GM18870 (cell line): ENCODE measurements around the gene GATA6.
"Not testable (repeated sequence)": the region's sequence is repeated elsewhere in the genome, so short reads cannot be mapped to it uniquely, and the experiment has no call there.

Experiments used
- ATAC-seq: cut with Tn5 transposase; IDR thresholded peaks from one replicate; pipeline ENCODE4 v1.9.1; 2021; ENCODE audit warnings: moderate library complexity; ENCODE audit not compliant: unreplicated experiment

Gene GATA6

DNA sequence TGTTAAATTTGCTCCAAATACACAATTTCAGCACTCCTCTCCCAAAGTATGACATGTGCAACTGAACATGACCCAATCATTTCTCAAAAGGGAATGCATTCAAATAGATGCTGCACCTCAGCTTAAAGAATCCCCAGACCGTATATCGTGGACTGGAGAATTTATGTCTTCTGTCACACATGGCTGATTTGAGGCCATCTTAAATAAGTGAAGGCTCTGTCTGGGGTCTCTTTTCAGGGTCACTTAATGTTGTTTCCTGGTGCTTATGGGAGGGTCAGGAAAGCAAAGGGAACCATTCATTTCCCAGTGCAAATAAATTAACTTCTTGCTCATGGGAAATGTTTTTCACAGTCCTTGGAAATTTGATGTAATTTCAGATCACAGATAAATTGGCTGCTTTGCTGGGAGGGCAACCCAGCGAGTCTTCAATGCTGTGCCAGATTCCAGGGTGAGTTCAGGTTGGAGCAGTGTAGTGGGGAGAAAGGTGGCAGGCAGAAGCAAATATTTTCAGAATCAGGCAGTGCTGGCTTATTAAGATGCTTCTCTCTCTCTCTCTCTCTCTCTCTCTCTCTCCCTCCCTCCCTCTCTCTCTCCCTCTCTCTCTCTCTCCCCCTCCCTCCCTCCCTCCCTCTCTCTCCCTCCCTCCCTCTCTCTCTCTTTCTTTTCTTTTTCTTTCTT is 34.3 kb downstream of the GATA6 start:
- no peak for ATAC-seq

GRCh38 chr18:22204214-22204536 is 34.8 kb downstream of the GATA6 start:
- no peak for ATAC-seq

GRCh38 chr18:22204996-22205395 is 35.6 kb downstream of the GATA6 start:
- ATAC-seq: no peak

DNA sequence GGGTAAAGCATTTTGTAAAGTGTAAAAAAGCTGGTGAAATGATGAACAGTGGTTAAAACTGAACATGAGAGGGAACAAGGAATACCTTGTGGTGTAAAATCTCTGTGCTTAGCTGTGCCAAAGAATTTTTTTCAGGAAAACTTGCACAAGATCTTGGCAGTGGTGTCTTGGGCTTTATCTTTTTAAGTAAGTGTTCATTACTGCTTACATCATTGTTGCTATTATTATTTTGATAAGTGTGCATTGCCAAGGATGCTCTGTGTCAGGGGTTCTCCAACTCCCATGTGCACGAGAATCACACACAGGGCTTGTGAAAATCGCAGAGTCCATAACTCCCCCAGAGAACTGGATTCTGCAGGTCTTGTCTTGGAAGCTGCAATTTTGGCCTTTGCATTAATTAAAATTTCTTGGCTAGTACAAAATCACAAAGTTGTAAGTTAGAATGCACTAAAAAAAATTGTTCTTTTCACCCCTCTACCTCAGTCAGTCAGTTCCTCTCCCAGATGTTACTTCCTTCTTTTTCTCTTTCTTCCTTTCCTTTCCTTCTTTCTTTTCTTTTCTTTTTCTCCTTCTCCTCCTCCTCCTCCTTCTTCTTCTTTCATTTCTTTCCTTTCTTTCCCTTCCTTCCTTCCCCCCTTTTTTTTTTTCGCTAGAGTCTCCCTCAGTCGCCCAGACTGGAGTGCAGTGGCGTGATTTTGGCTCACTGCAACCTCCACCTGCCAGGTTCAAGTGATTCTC is 37.8 kb downstream of the GATA6 start:
- no peak for ATAC-seq

GRCh38 chr18:22210311-22210754 is 40.9 kb downstream of the GATA6 start:
- no peak for ATAC-seq

DNA sequence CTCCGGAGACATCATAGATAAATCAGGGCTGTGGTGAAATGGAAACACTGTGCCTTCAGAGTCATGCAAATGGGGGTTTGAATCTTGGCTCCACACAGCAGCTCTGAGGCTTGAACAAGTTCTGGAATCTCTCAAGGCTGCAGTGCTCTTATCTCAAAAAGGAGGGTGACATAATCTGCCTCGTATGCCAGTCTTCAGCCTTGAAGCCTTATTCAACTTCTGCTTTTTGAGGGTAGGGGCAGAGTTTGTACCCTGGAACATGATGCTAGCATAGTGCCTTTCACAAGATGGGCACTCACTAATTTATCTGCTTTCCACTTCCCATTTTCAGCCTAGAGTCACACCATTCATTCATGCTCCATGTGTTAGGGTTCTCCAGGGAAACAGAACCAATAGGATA is 42.3 kb downstream of the GATA6 start:
- no peak for ATAC-seq

- ATAC-seq: no peak
Observed at GRCh38 chr18:22213333-22213973, 44.1 kb downstream of the GATA6 start.

DNA sequence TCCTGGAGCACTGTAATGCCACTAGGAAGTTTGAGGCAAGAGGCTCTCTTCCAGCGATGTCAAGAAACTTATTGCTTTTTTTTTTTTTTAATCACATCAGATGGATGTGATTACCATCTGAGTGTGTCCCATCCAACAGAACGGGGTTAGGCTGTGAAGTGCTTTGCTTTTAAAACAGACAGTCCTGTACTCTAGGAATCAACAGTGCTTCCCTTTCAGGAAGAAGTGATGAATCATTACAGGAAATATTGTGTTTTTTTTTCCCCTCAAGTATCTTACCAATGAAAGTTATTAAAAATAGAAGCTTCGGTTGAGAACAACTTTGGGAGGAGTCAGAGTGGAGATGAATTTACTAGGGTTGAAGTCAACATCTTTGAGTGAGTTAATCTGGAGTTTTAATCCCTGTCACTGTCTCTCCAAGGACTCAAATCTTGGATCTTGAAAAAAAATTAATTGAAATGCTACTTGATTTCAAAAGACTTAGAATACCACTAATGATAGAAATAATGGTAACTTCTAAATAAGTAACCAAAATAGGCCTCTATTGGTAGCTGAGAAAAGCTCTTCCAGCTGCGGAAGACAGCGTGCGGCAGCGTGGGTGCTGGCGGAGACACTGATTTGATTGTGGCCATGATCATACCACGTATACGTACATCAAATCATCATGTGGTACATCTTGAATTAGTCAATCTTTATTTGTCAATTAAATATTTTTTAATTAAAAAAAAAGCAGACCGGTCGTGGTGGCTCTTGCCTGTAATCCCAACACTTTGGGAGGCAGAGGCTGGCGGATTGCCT is 45.5 kb downstream of the GATA6 start:
- ATAC-seq: no peak

GRCh38 chr18:22218835-22219234 is 49.4 kb downstream of the GATA6 start:
- no peak for ATAC-seq

DNA sequence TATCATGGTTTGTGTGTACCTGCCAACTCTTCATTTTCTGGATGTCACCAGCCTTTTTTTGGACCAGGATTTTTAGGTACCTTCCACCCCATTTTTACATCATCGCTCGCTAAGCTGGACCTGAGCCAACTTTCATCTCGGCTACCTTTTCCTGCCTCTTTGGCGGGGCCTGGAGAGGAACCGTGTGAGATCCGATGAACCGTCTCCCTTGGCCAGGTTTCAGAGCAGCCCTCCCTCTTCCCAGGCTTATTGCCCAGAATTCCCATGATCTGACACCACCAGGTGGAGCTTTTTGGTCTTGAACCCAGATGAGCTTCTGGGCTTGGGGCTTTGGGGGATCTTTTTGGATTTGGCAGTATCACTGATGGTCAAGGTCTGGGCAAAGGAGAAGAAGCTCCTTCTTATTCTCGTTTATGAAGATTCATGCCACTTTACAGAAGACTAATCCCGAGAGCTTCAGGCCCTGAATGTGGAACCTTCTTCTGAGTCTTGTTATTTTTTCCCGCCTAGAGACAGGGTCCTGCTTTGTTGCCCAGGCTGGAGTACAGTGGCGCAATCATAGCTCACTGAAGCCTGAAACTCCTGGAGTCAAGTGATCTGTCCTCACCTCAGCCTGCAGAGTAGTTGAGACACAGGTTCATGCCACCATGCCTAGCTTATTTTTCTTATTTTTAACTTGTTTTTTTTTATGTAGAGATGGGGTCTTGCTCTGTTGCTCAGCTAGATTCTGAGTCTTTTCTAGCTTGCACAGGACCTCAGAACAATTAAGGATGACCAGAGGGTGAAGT is 50.4 kb downstream of the GATA6 start:
- no peak for ATAC-seq

DNA sequence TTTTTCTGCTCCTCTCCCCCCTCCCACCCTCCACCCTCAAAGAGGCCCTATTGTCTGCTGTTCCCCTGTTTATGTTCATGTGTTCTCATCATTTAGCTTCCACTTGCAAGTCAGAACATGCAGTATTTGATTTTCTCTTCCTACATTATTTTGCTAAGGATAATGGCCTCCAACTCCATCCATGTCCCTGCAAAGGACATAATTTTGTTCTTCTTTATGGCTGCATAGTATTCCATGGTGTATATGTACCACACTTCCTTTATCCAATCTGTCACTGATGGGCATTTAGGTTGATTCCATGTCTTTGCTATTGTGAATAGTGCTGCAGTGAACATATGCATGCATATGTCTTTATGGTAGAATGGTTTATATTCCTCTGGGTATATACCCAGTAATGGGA is 51.2 kb downstream of the GATA6 start:
- ATAC-seq: not testable (repeated sequence)

- no peak for ATAC-seq
Observed at GRCh38 chr18:22221350-22221749, 52.0 kb downstream of the GATA6 start.

GRCh38 chr18:22223254-22223964 is 54.0 kb downstream of the GATA6 start:
- no peak for ATAC-seq

GRCh38 chr18:22223965-22224322 is 54.6 kb downstream of the GATA6 start:
- ATAC-seq: no peak

DNA sequence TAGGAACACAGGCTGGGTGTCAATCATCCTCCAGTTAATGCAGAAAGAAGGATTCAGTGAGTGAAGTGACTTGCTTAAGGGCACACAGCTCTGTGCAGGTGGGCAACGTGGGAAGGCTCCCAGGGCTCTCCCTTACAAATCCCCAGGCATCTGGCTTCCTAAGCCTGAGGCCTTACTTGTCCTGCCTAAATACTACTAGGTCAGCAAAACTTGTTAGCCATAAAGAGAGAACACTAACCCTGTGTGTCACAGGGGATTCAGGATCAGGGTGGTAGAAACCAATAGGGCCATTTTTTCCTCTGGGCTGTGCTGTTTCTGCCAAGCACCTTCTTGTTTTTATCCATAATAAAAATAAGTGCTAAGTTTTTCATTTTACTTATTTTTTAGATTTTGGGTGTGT is 55.0 kb downstream of the GATA6 start:
- no peak for ATAC-seq

DNA sequence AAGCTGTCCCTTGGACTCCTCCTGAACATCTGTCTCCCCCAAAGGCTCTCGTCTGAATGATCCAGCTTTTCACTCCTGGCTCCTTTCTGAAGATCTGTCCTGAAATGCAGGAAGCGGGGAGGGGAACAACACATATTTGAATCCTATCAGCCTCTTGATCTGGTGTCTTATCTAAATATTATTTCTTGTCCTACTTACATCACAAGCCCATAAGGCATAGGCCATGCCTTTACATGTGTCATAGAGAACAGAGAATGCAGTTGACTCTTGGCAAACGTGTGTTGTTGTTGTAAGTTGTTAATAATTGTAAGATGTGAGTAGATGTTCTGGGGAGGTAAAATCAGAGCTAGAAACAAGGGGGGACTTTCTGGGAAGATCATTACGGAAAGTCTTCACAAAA is 57.4 kb downstream of the GATA6 start:
- ATAC-seq: no peak

- no peak for ATAC-seq
Observed at GRCh38 chr18:22228976-22229375, 59.6 kb downstream of the GATA6 start.

- no peak for ATAC-seq
Observed at GRCh38 chr18:22229456-22230124, 60.2 kb downstream of the GATA6 start.

GRCh38 chr18:22230471-22230945 is 61.1 kb downstream of the GATA6 start:
- ATAC-seq: no peak
